Measurements from ENCODE around the gene MYO7A. TPM values are rescaled to one million over a fixed set of nuclear protein-coding genes. Genes with fewer than 3 reads are reported as not detected.

The MYO7A gene
- total and polyA plus RNA-seq, 9 donors = 3.1 to 18.7 (median 6.5) TPM

- WGBS, 3 donors = 74 to 79% (median 78%) methylated on average over 5 to 7 of the region's 7 CpGs
- TF ChIP-seq CTCF (IDR thresholded peaks at IDR 0.05) = no peak
- TF ChIP-seq EP300 (IDR thresholded peaks at IDR 0.05) = no peak
- TF ChIP-seq POLR2A (IDR thresholded peaks at IDR 0.05) = no peak
- H3K27ac ChIP-seq = no peak overlapping the region
- H3K27me3 ChIP-seq = no peaks in the 10 kb centered on the region
- DNase-seq = no peak
- no peak overlapping the region for H3K4me3 ChIP-seq
- no peaks in the 10 kb centered on the region for H3K36me3 ChIP-seq
- intact Hi-C loops (cut with DNase I) = no loop called here
- no peaks in the 10 kb centered on the region for H3K9me3 ChIP-seq
- H3K4me1 ChIP-seq (ENCODE audit: insufficient read depth) = peaks cover 17% of the 10 kb centered on the region
Observed at GRCh38 chr11:77106321-77106720, 21.7 kb upstream of the MYO7A start.

GRCh38 chr11:77106759-77107158, 21.3 kb upstream of the MYO7A start:
- no peak for TF ChIP-seq CTCF (IDR thresholded peaks at IDR 0.05)
- no peak for TF ChIP-seq EP300 (IDR thresholded peaks at IDR 0.05)
- TF ChIP-seq POLR2A (IDR thresholded peaks at IDR 0.05) = no peak

GRCh38 chr11:77107950-77108349, 20.1 kb upstream of the MYO7A start:
- peak; percentile 65 to 87 (median 82) for DNase-seq
- Histone ChIP-seq H3K27ac (peak overlapping the region in 1 of 2 donors; percentile 13), H3K27me3 (no peaks in the 10 kb centered on the region), H3K36me3 (no peaks in the 10 kb centered on the region), H3K9me3 (no peaks in the 10 kb centered on the region), H3K4me3 (no peak overlapping the region), H3K4me1 (ENCODE audit: insufficient read depth) (peaks cover 17% of the 10 kb centered on the region)
- WGBS, 3 donors = 11 to 42% (median 28%) methylated on average over 3 of the region's 3 CpGs
- intact Hi-C loops (cut with DNase I) = no loop called here
- TF ChIP-seq CTCF (IDR thresholded peaks at IDR 0.05) = no peak
- TF ChIP-seq EP300 (IDR thresholded peaks at IDR 0.05) = no peak
- TF ChIP-seq POLR2A (IDR thresholded peaks at IDR 0.05) = no peak

More at GRCh38 chr11:77106759-77107158, 21.3 kb upstream of the MYO7A start:
- Histone ChIP-seq H3K9me3 (no peaks in the 10 kb centered on the region), H3K36me3 (no peaks in the 10 kb centered on the region), H3K27ac (no peak overlapping the region), H3K27me3 (no peaks in the 10 kb centered on the region), H3K4me3 (no peak overlapping the region), H3K4me1 (ENCODE audit: insufficient read depth) (peaks cover 17% of the 10 kb centered on the region)
- intact Hi-C loops (cut with DNase I) = no loop called here
- 94 to 99% (median 95%) methylated on average over 13 of the region's 13 CpGs for WGBS, 3 donors
- DNase-seq = no peak

GRCh38 chr11:77108436-77108835, 19.6 kb upstream of the MYO7A start:
- Histone ChIP-seq H3K4me3 (no peak overlapping the region), H3K27me3 (no peaks in the 10 kb centered on the region), H3K9me3 (no peaks in the 10 kb centered on the region), H3K36me3 (no peaks in the 10 kb centered on the region), H3K27ac (peak overlapping the region in 1 of 2 donors; percentile 13), H3K4me1 (ENCODE audit: insufficient read depth) (peaks cover 17% of the 10 kb centered on the region)
- TF ChIP-seq POLR2A (IDR thresholded peaks at IDR 0.05) (no peak), CTCF (IDR thresholded peaks at IDR 0.05) (no peak), EP300 (IDR thresholded peaks at IDR 0.05) (no peak)
- intact Hi-C loops (cut with DNase I) = no loop called here
- 82 to 89% (median 83%) methylated on average over 9 of the region's 9 CpGs for WGBS, 3 donors
- DNase-seq = no peak

All from ovary (tissue), 9 donors.